ENCODE measurements around the gene COL4A5.

Gene COL4A5

GRCh38 chrX:108485960-108486359 lies 46.3 kb downstream of the COL4A5 start:
- no peak for TF ChIP-seq CTCF (IDR thresholded peaks at IDR 0.05; ENCODE audit: low read depth, low read length, missing control alignments)
- no peak overlapping the region for H3K4me3 ChIP-seq (ENCODE audit: low read depth, low read length)

GRCh38 chrX:108494406-108495090 lies 54.9 kb downstream of the COL4A5 start:
- DNase-seq (ENCODE audit: low read depth) = no peak
- no peak for TF ChIP-seq CTCF (IDR thresholded peaks at IDR 0.05; ENCODE audit: low read depth, low read length, missing control alignments)
- H3K4me3 ChIP-seq (ENCODE audit: low read depth, low read length) = no peak overlapping the region

More at GRCh38 chrX:108485960-108486359, 46.3 kb downstream of the COL4A5 start:
- no peak for DNase-seq (ENCODE audit: low read depth)

- no peak for DNase-seq (ENCODE audit: low read depth)
- H3K4me3 ChIP-seq (ENCODE audit: low read depth, low read length) = no peak overlapping the region
- TF ChIP-seq CTCF (IDR thresholded peaks at IDR 0.05; ENCODE audit: low read depth, low read length, missing control alignments) = no peak
Measured at GRCh38 chrX:108511721-108512120, 72.1 kb downstream of the COL4A5 start.

GRCh38 chrX:108516184-108516583 lies 76.5 kb downstream of the COL4A5 start:
- TF ChIP-seq CTCF (IDR thresholded peaks at IDR 0.05; ENCODE audit: low read depth, low read length, missing control alignments) = no peak
- no peak overlapping the region for H3K4me3 ChIP-seq (ENCODE audit: low read depth, low read length)
- no peak for DNase-seq (ENCODE audit: low read depth)

- H3K4me3 ChIP-seq (ENCODE audit: low read depth, low read length) = no peak overlapping the region
- DNase-seq (ENCODE audit: low read depth) = no peak
- no peak for TF ChIP-seq CTCF (IDR thresholded peaks at IDR 0.05; ENCODE audit: low read depth, low read length, missing control alignments)
Measured at GRCh38 chrX:108527724-108528123, 88.1 kb downstream of the COL4A5 start.

GRCh38 chrX:108537005-108537404 lies 97.4 kb downstream of the COL4A5 start:
- H3K4me3 ChIP-seq (ENCODE audit: low read depth, low read length) = no peak overlapping the region
- TF ChIP-seq CTCF (IDR thresholded peaks at IDR 0.05; ENCODE audit: low read depth, low read length, missing control alignments) = peak; percentile 48
- peak; percentile 2 for DNase-seq (ENCODE audit: low read depth)

GRCh38 chrX:108541286-108541685 lies 101.6 kb downstream of the COL4A5 start:
- TF ChIP-seq CTCF (IDR thresholded peaks at IDR 0.05; ENCODE audit: low read depth, low read length, missing control alignments) = no peak
- DNase-seq (ENCODE audit: low read depth) = no peak
- no peak overlapping the region for H3K4me3 ChIP-seq (ENCODE audit: low read depth, low read length)

Data from GM12864 (cell line).